GM13977 (cell line): Measurements from ENCODE around the gene USH1C.

Experiments
- DNase-seq: peaks from one replicate; pipeline ENCODE4 v3.0.0; 2012; ENCODE audit warnings: low spot score
- in situ Hi-C: fragments of 300-500 bp; cut with MboI; formaldehyde crosslinking; loops from one replicate; pipeline ENCODE4 v1.12.0; 2022; ENCODE audit warnings: low sequenced_read_pairs, low pct_unique_long_range_greater_than_20kb, mixed read lengths, inconsistent platforms; ENCODE audit not compliant: unreplicated experiment
- TF ChIP-seq, protein P1 (sequence below): IDR thresholded peaks from 2 replicates; pipeline ENCODE4 v1.5.1; 2012; ENCODE audit warnings: mild to moderate bottlenecking, control low read depth; ENCODE audit not compliant: insufficient read depth; ENCODE audit errors: extremely low read depth, missing control alignments

USH1C gene

DNA sequence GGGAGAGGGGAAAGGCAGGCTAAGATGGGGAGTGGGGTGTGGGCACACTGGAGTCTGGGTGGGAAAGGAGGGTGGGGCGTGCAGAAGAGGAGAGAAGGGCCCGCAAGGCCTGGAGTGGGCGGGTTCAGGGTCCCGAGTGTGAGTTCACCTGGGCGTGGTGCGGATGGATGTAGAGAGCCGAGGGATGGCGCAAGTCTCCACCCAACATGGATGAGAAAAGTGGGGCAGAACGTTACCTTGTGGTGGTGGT is 67.2 kb downstream of the USH1C start:
- in situ Hi-C loops, result no loop called here
- DNase-seq, result no peak
- TF ChIP-seq, protein P1, sequence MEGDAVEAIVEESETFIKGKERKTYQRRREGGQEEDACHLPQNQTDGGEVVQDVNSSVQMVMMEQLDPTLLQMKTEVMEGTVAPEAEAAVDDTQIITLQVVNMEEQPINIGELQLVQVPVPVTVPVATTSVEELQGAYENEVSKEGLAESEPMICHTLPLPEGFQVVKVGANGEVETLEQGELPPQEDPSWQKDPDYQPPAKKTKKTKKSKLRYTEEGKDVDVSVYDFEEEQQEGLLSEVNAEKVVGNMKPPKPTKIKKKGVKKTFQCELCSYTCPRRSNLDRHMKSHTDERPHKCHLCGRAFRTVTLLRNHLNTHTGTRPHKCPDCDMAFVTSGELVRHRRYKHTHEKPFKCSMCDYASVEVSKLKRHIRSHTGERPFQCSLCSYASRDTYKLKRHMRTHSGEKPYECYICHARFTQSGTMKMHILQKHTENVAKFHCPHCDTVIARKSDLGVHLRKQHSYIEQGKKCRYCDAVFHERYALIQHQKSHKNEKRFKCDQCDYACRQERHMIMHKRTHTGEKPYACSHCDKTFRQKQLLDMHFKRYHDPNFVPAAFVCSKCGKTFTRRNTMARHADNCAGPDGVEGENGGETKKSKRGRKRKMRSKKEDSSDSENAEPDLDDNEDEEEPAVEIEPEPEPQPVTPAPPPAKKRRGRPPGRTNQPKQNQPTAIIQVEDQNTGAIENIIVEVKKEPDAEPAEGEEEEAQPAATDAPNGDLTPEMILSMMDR, result no peak

DNA sequence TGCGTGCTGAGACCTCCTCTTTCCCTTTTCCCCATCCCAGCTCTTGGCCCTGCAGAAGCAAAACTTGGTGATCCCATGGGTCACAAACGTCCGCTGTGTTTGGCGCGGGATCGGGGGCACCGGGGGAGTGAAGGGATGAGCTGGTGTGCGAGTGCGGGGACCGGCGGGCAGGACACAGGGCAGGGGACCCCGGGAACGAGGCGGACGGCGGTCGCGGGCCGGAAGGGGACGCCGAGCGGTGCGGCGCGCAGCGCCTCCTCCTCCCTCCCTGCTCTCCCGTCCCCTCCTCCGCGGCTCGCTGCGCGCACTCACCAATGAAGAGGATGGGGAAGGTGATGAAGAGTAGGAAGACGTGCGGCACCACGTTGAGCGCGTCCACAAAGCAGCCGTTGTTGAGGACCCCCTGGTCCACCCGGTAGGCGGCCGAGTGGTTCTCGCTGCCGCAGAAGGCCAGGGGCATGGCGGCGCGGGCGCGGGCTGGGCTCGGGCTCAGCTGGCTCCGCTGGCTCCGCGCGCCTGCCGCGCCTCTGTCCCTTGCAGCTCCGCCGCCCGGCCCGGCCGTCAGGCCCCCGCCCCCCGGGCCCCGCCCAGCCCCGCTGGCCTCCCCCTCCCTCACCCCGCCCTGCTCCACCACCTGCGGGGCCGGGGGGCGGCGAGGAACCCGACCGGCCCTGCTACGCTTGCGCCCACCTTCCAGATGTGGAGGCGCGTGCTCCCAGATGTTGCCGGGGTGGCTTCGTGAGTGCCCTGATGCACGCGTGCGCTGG is 67.7 kb downstream of the USH1C start, which contains the start of gene ABCC8:
TSS of gene ABCC8 (minus strand) at position 529 of the 767 bp plus-strand sequence. CDS start at position 460, 69 bp downstream.
- TF ChIP-seq, protein P1, result no peak
- DNase-seq, result no peak
- in situ Hi-C loops, result no loop called here

DNA sequence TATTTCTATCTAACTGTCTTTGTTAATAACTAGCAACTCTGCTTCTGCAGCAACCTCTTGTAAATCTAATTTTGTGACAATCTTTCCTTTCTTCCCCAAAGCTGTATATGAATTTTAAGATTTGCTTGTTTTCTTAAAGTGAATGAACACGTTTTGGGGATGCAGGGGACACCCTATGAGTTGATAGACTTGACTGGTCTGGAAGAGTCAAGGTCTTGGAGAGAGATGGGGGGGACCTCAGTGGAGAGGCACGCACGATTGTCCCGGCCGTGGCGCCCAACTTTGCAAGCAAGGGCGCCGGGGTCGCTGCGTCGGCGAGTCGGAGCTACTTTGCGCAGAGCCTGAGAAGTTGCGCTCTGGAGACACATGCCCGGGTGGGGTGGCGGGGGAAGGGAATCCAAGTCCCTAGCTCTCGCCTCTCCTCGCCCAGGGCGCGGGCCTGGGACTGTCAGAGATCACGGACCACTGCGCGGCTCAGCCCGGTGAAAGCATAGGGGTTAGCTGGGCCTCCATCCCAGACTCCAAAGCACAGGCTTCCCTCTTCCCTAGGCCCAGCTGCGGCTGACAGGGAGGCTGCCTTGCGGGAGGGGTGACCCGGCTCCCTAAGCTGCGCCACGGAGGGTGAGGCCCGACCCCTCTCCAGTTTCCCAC is 68.4 kb downstream of the USH1C start:
- no peak for DNase-seq
- TF ChIP-seq, protein P1, result no peak
- in situ Hi-C loops, result no loop called here

DNA sequence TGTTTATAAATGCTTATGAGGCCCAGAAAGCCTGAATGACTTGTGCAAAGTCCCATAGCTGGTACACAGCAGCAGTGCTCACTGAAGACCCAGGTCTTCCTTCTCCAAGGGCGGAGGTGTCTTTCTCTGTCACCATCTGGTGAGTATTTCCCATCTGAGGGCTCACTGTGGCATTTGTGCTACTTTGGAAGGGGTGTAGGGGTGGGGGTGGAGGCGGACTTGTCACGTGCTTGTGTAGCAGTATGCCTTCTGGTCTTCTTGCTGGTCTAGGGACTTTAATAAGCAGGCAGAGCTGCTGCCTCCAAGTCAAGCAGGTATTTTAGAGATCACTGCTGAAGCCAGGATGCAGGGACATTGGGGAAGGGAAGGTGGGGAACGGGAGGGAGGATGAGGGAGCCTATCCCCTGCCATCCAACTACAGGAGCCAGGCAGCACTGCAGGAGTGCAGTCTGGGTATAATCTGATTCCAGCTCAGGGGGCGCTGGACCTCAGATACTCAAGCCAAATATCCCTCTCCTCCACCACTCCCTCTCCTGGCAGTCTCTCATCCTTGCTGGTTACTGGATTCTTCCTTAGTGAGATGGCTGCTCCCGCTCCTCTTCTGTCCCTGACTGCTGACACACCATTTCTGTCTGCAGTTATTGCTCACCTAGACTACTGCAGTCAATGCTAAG is 71.0 kb downstream of the USH1C start:
- no peak for DNase-seq
- TF ChIP-seq, protein P1, result no peak
- in situ Hi-C loops, result no loop called here

DNA sequence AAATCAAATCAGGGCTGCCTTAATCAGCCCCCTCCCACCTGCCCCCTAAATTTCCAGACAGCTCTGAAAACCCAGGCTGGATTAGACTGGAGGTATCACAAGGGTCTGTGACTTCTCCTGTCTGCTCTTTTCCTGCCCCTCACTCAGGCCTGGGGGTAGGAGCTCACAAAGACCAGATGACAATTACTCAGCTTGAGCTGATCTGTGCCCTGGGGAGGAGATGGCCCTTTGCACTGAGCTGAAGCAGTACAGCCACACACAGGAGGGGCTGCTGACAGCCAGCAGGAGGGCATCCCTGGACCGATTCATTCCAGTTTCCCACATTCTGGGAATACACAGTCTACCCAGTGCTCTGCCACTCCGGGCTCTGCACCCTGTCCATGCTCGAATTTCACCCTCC is 71.7 kb downstream of the USH1C start:
- in situ Hi-C loops, result no loop called here
- TF ChIP-seq, protein P1, result no peak
- DNase-seq, result no peak

DNA sequence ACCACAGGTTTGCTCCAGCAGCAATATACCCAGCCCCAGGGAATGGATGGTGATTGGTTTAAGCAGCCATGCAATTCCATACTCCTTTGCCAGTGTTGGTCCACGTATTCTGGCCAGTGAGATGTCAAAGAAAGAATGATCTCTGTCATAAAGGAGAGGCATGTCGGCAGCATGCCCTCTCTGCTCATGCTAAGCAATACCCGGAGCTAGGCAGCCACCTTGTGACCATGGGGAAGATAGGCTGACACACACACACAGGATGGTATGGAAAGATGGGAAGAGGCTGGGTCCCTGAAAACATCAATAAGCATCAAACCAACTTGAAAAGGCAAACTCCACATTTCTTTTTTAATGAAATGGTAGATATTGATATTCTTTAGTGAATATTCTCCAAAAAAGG is 72.7 kb downstream of the USH1C start:
- TF ChIP-seq, protein P1, result no peak
- in situ Hi-C loops, result no loop called here
- no peak for DNase-seq
